Measurements from ENCODE around the gene SLC5A10.

Gene SLC5A10

DNA sequence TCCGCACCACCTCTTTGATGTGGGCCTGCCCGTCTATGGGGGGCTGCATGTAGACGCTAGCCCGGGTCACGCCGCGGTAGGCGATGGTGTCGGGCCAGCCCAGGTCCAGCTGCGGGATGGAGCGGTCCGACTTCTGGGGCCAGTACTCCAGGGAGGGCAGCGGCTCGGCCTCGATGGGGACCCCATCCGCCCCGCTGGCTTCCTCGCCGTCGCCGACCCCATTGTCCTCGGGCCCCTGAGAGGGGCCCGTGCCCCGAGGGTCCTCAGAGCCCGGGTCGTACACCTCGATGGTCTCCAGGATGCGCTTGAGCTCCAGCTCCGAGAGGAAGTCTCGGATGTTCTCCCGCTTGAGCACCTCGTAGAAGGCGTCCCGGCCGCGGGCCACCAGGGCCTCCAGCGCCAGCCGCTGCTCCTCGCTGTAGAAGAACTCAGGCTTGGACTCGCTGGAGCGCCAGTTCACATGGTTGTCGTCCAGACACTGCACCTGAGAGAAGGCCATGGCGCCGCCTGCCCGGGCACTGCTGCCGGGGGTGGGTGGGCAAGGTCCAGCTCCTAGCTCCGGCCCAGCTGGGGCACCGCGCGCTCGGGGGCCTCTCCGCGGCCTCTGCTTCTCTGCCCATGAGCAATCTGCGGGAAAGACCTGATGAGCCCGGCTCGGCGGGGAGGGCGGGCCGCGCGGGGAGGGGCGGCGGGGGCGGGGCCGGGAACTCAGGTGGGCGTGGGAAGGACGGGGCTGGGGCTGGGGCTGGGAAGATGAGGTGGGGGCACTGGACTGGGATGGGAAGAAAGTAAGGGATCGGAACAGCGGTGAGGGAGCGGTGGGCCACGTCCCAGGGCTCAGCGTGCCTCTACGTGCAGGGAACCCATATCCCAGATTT lies 51.8 kb downstream of the SLC5A10 start:
- DNase-seq (ENCODE audit: low read depth in 2 of 2): no peak

GRCh38 chr17:19004421-19005136 lies 52.6 kb downstream of the SLC5A10 start, which contains the start of gene FAM83G:
FAM83G (minus strand) TSS chr17:19004764; CDS start chr17:19004041, 723 bp downstream.
- DNase-seq (ENCODE audit: low read depth in 2 of 2): no peak

DNA sequence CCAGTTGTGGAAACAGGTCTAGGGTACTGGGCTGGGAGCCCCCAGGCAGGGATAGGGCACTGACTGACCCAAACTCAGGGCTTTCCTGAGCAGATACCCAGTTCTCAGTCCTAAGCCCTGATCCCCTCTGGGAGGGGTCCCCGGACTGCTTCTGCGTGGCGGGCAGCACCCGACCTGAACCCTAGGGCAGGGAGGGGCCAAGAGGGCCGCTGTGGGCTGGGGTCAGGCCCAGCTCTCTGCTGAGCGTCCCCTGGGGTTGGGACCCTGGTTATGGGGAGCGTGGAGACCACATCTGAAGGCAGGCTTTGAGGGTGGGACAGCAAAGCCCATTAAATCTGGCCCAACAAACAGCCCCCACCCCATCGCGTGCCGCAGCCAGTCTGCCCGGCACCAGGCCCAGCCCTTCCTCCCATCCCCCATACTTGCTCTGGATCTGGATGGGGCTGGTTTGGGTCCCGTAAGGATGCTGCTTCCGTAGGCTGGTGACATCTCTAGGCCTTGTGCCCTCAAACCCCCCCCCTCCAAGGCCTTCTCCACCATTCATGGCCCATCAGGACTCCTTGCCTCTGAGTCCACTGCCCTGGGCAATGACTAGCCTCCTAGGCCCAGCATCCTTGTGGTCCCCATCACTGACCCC lies 53.3 kb downstream of the SLC5A10 start:
- DNase-seq (ENCODE audit: low read depth in 2 of 2): no peak

GRCh38 chr17:19005789-19006430 lies 53.9 kb downstream of the SLC5A10 start:
- DNase-seq (ENCODE audit: low read depth in 2 of 2): no peak

DNA sequence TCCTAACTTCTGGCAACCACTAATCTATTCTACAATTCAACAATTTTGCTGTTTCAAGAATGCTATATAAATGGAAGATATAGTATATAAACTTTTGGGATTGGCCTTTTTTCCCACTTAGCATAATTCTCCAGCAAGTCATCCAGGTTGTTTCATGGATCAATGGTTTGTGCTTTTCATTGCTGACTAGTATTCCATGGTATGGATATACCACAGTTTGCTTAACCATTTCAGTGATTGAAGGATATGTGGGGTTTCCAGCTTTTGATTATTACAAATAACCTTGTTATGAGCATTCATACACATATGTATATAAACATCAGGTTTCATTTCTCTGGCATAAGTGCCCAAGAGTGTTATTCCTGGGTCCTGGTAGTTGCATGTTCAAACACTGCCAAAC lies 54.7 kb downstream of the SLC5A10 start:
- DNase-seq (ENCODE audit: low read depth in 2 of 2): no peak

GRCh38 chr17:19009970-19010369 lies 58.0 kb downstream of the SLC5A10 start:
- DNase-seq (ENCODE audit: low read depth in 2 of 2): no peak

GRCh38 chr17:19010729-19011505 lies 59.0 kb downstream of the SLC5A10 start:
- DNase-seq (ENCODE audit: low read depth in 2 of 2): no peak

GRCh38 chr17:19011581-19011980 lies 59.6 kb downstream of the SLC5A10 start:
- no peak for DNase-seq (ENCODE audit: low read depth in 2 of 2)

DNA sequence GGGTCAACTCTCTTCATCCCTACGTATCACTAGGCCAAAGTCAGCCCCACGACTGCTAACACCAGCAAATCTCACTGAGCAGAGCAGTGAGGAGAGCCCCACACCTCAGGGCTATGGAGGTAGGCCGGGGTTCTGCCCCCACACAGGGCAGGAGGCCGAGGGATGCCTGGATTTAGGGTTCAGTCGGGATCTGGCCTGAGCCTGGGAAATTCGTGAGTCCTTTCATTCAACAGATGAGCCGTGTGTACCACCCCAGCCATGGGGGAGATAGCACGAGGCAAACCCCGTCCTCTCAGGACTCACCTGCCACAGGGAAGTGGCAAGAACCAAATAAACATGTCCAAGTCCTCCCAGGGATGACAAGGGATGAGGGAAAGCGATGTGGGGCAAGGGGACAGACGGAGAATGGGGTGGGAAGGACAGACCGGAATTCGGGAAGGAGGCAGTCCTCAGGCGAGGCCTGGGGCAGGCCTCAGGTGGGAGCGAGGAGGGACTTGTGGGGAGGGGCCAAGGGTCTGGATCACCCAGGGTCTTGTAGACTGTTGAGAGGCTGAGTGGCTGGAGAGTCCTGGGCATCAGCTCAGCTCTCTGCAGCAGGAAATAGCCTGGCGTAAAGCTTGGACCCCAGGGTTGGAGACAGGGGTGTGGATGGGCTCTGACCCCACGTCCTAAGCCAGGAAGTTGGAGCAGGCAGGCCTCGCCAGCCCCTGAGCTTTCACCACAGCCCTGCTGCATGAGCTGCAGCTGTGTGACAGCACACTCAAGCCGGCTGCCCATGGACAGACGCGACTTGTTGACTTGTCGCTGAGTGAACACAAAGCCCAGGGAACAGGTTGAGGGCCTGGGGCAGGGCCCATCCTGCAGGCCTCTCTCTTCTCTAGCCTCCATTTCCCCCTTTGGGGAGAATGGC lies 60.5 kb downstream of the SLC5A10 start:
- DNase-seq (ENCODE audit: low read depth in 2 of 2): no peak

DNA sequence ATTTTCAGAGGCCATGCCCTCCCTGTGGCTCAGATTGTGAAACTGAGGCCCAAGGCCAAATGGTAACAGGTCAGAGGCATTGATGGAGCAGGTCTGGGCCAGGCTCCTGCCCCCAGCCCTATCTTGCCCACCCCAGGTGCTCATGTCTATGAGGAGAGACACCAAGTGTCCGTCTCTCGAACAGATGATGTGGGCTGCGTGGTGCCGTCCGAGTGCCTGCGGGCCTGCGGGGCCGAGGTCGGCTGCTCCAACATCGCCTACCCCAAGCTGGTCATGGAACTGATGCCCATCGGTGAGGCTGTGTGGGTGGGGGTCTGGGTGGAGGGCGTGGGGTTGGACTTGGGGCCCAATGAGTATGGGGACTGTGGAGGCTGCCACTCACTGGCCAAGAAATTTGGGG lies 61.3 kb downstream of the SLC5A10 start:
- no peak for DNase-seq (ENCODE audit: low read depth in 2 of 2)

GRCh38 chr17:19013806-19014627 lies 62.1 kb downstream of the SLC5A10 start:
- no peak for DNase-seq (ENCODE audit: low read depth in 2 of 2)

- no peak for DNase-seq (ENCODE audit: low read depth in 2 of 2)
Observed at GRCh38 chr17:19014628-19015215, 62.8 kb downstream of the SLC5A10 start.

DNA sequence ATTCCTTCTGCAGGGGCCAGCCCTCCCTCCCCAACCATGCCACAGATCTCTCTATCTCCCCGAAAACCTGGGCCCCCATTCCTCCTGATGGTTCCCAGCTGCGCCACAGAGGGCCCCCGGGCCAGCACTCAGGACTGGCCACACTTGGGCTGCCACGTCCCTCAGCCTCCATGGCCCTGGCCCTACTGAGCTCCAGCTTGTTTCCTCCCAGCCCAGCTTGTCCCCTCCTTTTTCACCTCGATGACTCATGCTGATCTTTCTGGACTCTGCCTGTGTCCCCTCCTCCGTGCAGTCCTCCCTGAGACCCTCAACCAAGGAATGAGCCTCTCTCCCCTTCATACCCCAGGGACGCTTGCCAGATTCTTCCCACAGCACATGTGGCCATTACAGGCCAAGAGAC lies 63.5 kb downstream of the SLC5A10 start:
- no peak for DNase-seq (ENCODE audit: low read depth in 2 of 2)

GRCh38 chr17:19016297-19016696 lies 64.3 kb downstream of the SLC5A10 start:
- no peak for DNase-seq (ENCODE audit: low read depth in 2 of 2)

DNA sequence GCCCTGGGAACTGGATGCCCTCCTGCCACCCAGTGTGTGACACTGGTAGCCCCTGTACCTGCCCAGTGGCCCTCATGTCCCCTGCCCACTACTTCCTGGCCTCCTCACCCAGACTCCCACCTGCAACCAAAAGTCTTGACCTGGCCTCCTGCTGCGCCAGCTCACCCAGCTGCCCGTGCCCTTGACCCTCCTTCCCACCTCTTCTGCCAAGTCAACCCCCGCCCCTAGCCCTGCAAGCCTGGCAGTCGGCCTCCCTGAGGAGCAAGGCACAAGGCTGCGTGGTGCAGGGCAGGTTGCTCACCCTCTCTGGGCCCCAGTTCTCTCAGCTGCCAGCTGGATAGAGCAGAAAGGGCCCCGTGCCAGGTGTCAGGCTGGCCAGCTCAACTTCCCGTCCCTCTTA lies 64.9 kb downstream of the SLC5A10 start:
- no peak for DNase-seq (ENCODE audit: low read depth in 2 of 2)

DNA sequence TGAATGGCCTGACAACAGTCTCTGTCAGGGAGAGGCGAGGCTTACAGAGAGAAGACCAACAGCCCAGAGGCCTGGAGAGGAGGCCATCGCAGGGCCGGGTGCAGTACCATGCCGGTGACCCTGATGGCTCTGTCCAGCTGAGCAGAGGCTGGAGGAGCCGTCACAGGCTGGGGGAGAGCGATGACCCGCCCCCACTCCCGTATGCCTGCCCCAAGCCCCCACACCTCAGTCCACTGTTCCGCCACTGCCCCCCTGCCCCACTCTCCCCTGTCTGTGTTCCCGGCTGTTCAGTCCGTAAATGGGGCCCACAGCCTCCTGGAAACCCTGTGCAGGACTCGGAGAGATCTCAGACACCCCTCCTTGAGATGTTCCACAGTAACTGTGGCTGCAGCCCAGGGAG lies 65.4 kb downstream of the SLC5A10 start:
- DNase-seq (ENCODE audit: low read depth in 2 of 2): no peak

DNA sequence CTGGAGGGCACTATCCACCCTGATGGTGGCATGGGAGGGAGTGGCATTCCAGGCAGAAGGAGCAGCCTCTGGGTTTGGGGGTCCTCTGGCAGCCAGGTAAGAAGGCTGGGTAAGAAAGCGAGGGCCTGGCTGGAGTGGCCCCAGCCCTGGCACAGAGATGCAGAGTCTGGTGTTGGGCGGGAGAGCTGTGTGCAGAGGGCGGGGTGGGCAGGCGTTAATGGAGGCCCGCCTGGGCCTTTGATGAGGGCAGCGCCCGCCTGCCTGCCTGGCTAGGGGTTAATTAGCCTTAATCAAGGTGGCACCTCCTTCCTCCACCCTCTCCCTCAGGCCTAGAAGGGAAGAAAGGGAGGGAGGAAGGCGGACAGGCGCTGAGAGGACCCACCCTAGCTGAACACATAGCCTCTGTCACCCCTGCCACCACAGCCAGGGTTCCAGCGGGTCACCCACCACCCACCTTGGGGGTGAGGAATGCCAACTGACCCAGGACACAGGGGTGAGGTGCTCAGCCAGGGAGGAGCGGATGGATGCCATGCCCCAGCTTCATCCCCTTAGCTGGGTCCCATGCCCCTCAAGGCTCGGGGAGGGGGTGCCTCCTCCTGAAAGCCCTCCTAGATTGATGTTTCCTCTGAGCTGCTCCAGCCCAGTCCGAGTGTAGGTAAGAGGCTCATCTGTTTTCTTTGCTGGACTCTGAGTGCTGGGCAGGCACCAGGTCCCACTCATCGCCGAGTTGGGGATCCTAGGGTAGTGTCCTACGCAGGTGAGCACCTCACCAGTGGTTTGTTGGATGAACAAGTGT lies 66.0 kb downstream of the SLC5A10 start:
- DNase-seq (ENCODE audit: low read depth in 2 of 2): no peak

DNA sequence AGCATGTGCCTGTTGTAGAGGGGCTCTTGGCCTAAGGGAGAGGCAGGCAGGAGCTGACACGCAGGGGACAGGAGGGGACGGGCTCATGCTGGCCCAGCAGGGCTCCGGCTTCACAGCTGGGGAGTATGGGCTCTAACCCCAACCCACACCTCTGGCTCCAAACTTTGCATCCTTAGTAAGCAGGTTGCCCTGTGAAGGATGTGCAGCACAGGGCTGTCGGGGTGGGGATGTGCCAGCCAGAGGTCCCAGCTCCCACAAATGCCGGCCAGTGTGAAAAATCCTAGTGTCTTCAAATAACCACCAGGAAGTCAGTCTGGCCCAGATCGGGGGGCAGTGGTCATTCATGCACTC lies 66.6 kb downstream of the SLC5A10 start:
- no peak for DNase-seq (ENCODE audit: low read depth in 2 of 2)
